Activated T-cell treated with anti-CD3 and anti-CD28 coated beads for 4 hours (primary cell): ENCODE data around the gene FITM2.
"Not testable (repeated sequence)": the region's sequence is repeated elsewhere in the genome, so short reads cannot be mapped to it uniquely, and the experiment has no call there.

Experiments
- DNase-seq: peaks from one replicate; pipeline ENCODE4 v3.0.0-alpha.2; 2020

FITM2 gene

GRCh38 chr20:44331201-44331600 is 20.2 kb upstream of the FITM2 start:
- no peak for DNase-seq

- DNase-seq, result no peak
Observed at GRCh38 chr20:44328428-44328827, 17.4 kb upstream of the FITM2 start.

GRCh38 chr20:44327748-44328147 is 16.7 kb upstream of the FITM2 start:
- not testable (repeated sequence) for DNase-seq

GRCh38 chr20:44326391-44327159 is 15.6 kb upstream of the FITM2 start:
- peak; percentile 17 for DNase-seq

- DNase-seq, result no peak
Observed at GRCh38 chr20:44324343-44324742, 13.3 kb upstream of the FITM2 start.

GRCh38 chr20:44319839-44320422 is 8.9 kb upstream of the FITM2 start:
- DNase-seq, result no peak

- no peak for DNase-seq
Observed at GRCh38 chr20:44314870-44315269, 3.9 kb upstream of the FITM2 start.

GRCh38 chr20:44309763-44310663 is 989 bp downstream of the FITM2 start:
- DNase-seq, result no peak

- DNase-seq, result no peak
Observed at GRCh38 chr20:44306927-44307326, 4.1 kb downstream of the FITM2 start.

GRCh38 chr20:44304383-44304782 is 6.6 kb downstream of the FITM2 start:
- DNase-seq, result no peak

GRCh38 chr20:44302736-44303135 is 8.3 kb downstream of the FITM2 start:
- DNase-seq, result no peak

GRCh38 chr20:44302026-44302669 is 8.9 kb downstream of the FITM2 start:
- no peak for DNase-seq

- no peak for DNase-seq
Observed at GRCh38 chr20:44301285-44301684, 9.7 kb downstream of the FITM2 start.

- not testable (repeated sequence) for DNase-seq
Observed at GRCh38 chr20:44299011-44299535, 11.9 kb downstream of the FITM2 start.

GRCh38 chr20:44297721-44298120 is 13.3 kb downstream of the FITM2 start:
- no peak for DNase-seq

GRCh38 chr20:44296011-44296410 is 15.0 kb downstream of the FITM2 start:
- DNase-seq, result no peak

GRCh38 chr20:44291754-44292153 is 19.2 kb downstream of the FITM2 start:
- no peak for DNase-seq

GRCh38 chr20:44288252-44288651 is 22.8 kb downstream of the FITM2 start:
- no peak for DNase-seq

GRCh38 chr20:44287272-44288097 is 23.5 kb downstream of the FITM2 start:
- DNase-seq, result no peak

- DNase-seq, result no peak
Observed at GRCh38 chr20:44284032-44284431, 27.0 kb downstream of the FITM2 start.

GRCh38 chr20:44282192-44282591 is 28.8 kb downstream of the FITM2 start:
- DNase-seq, result no peak

GRCh38 chr20:44280387-44280786 is 30.6 kb downstream of the FITM2 start:
- no peak for DNase-seq
